ENCODE results near the gene PTGER2.

- no peak for TF ChIP-seq YY1 (IDR thresholded peaks at IDR 0.05; ENCODE audit: insufficient read depth, insufficient read length)
- no peak for TF ChIP-seq SUZ12 (IDR thresholded peaks at IDR 0.05; ENCODE audit: extremely low read depth, insufficient read depth, insufficient read length)
Measured at GRCh38 chr14:52355016-52355431, 40.9 kb downstream of the PTGER2 start.

All from NT2/D1 (cell line).